ENCODE results near the gene GLT6D1. TPM values are rescaled to one million over a fixed set of nuclear protein-coding genes. Genes with fewer than 3 reads are reported as not detected.

Gene GLT6D1
- total RNA-seq, 1 donor, result not detected

- no peak for DNase-seq (ENCODE audit: low read depth)
- TF ChIP-seq, protein P1, sequence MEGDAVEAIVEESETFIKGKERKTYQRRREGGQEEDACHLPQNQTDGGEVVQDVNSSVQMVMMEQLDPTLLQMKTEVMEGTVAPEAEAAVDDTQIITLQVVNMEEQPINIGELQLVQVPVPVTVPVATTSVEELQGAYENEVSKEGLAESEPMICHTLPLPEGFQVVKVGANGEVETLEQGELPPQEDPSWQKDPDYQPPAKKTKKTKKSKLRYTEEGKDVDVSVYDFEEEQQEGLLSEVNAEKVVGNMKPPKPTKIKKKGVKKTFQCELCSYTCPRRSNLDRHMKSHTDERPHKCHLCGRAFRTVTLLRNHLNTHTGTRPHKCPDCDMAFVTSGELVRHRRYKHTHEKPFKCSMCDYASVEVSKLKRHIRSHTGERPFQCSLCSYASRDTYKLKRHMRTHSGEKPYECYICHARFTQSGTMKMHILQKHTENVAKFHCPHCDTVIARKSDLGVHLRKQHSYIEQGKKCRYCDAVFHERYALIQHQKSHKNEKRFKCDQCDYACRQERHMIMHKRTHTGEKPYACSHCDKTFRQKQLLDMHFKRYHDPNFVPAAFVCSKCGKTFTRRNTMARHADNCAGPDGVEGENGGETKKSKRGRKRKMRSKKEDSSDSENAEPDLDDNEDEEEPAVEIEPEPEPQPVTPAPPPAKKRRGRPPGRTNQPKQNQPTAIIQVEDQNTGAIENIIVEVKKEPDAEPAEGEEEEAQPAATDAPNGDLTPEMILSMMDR (IDR thresholded peaks at IDR 0.05; ENCODE audit: insufficient read depth, low read length), result no peak
Observed at GRCh38 chr9:135661816-135662560, 22.6 kb upstream of the GLT6D1 start.

GRCh38 chr9:135660407-135660806, 21.1 kb upstream of the GLT6D1 start:
- TF ChIP-seq, protein P1 (IDR thresholded peaks at IDR 0.05; ENCODE audit: insufficient read depth, low read length), result no peak
- DNase-seq (ENCODE audit: low read depth), result no peak
- H3K4me3 ChIP-seq (ENCODE audit: low read depth, low read length), result no peak overlapping the region

More at GRCh38 chr9:135661816-135662560, 22.6 kb upstream of the GLT6D1 start:
- H3K4me3 ChIP-seq (ENCODE audit: low read depth, low read length), result no peak overlapping the region

GRCh38 chr9:135659252-135659651, 19.9 kb upstream of the GLT6D1 start:
- TF ChIP-seq, protein P1 (IDR thresholded peaks at IDR 0.05; ENCODE audit: insufficient read depth, low read length), result no peak
- no peak overlapping the region for H3K4me3 ChIP-seq (ENCODE audit: low read depth, low read length)
- DNase-seq (ENCODE audit: low read depth), result no peak

DNA sequence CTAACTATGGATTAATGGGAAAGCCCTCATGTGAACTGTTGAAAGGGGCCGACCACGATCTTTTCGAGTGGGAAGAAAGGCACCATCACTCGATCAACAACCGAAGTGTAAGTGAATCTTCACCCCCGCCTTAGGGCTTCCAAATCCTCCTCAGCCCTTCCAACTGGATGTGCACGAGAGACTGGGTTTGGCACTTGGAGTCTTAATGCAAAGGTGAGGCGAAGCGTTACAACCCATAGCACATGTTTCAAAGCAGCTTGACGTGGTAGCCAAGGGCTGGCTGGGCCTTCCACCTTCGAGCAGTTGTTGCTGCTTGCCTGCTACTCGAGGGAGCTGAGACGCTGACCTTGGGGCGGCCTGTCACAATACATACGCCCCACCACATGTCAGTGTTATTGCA, 18.1 kb upstream of the GLT6D1 start:
- TF ChIP-seq, protein P1 (IDR thresholded peaks at IDR 0.05; ENCODE audit: insufficient read depth, low read length), result no peak
- DNase-seq (ENCODE audit: low read depth), result no peak
- H3K4me3 ChIP-seq (ENCODE audit: low read depth, low read length), result no peak overlapping the region

- H3K4me3 ChIP-seq (ENCODE audit: low read depth, low read length), result no peak overlapping the region
- TF ChIP-seq, protein P1 (IDR thresholded peaks at IDR 0.05; ENCODE audit: insufficient read depth, low read length), result no peak
- no peak for DNase-seq (ENCODE audit: low read depth)
Observed at GRCh38 chr9:135655317-135655716, 16.0 kb upstream of the GLT6D1 start.

DNA sequence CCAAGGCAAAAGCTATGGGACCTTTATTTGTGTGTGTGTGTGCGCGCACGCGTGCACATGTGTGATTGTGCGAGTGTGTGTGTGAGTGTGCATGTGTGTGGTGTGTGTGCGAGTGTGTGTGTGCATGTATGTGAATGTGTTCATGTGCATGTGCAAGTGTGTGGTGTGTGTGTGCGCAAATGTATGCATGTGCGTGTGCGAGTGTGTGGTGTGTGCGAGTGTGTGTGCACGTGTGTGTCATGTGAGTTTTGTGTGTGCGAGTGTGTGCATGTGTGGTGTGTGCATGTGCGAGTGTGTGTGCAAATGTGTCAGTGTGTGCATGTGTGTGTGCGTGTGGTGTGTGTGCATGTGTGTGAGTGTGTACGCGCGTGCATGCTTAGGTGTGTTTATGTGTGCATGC, 11.1 kb upstream of the GLT6D1 start:
- TF ChIP-seq, protein P1 (IDR thresholded peaks at IDR 0.05; ENCODE audit: insufficient read depth, low read length), result no peak
- no peak for DNase-seq (ENCODE audit: low read depth)
- no peak overlapping the region for H3K4me3 ChIP-seq (ENCODE audit: low read depth, low read length)

- TF ChIP-seq, protein P1 (IDR thresholded peaks at IDR 0.05; ENCODE audit: insufficient read depth, low read length), result no peak
- DNase-seq (ENCODE audit: low read depth), result no peak
Observed at GRCh38 chr9:135649508-135649907, 10.2 kb upstream of the GLT6D1 start.

More at GRCh38 chr9:135649508-135649907, 10.2 kb upstream of the GLT6D1 start:
- no peak overlapping the region for H3K4me3 ChIP-seq (ENCODE audit: low read depth, low read length)

Measured in fibroblast of the aortic adventitia (primary cell).